GM12875 (cell line): Measurements from ENCODE around the gene GTPBP4.

Experiments used
- H3K4me3 ChIP-seq: one replicate; pipeline ENCODE4 v1.5.1; 2011; ENCODE audit warnings: low read depth, low read length, control low read depth
- CTCF ChIP-seq: IDR thresholded peaks from 2 replicates; pipeline ENCODE4 v1.5.1; 2011; ENCODE audit warnings: low read depth, mild to moderate bottlenecking, control low read depth, inconsistent platforms, low read length, moderate library complexity, borderline replicate concordance; ENCODE audit not compliant: insufficient read depth

GTPBP4 gene

GRCh38 chr10:987870-988666 is at the start of gene GTPBP4:
TSS of gene GTPBP4 (plus strand) at chr10:988434. CDS start at chr10:988480, 46 bp downstream.
- H3K4me3 ChIP-seq = peak within 1 kb of the TSS; percentile 92
- 0 out of 2 replicates have a peak, but pooled peaks have one; percentile 12 for TF ChIP-seq CTCF

GRCh38 chr10:938941-939678 is 49.1 kb upstream of the GTPBP4 start:
- H3K4me3 ChIP-seq = no peak overlapping the region
- TF ChIP-seq CTCF = no peak

GRCh38 chr10:943334-944033 is 44.8 kb upstream of the GTPBP4 start:
- H3K4me3 ChIP-seq = no peak overlapping the region
- no peak for TF ChIP-seq CTCF

GRCh38 chr10:944034-944831 is 44.0 kb upstream of the GTPBP4 start:
- H3K4me3 ChIP-seq = peak overlapping the region; percentile 26
- no peak for TF ChIP-seq CTCF

GRCh38 chr10:945778-946177 is 42.5 kb upstream of the GTPBP4 start:
- TF ChIP-seq CTCF = no peak

GRCh38 chr10:947051-947450 is 41.2 kb upstream of the GTPBP4 start:
- no peak overlapping the region for H3K4me3 ChIP-seq
- TF ChIP-seq CTCF = no peak

More at GRCh38 chr10:945778-946177, 42.5 kb upstream of the GTPBP4 start:
- H3K4me3 ChIP-seq = no peak overlapping the region
